Activated naive CD4-positive, alpha-beta T cell treated with anti-CD3 and anti-CD28 coated beads for 36 hours (primary cell): Measurements from ENCODE around the gene TMEM139. TPM values are rescaled to one million over a fixed set of nuclear protein-coding genes. Genes with fewer than 3 reads are reported as not detected.

ENCODE experiments used
- CTCF ChIA-PET: fragments of 350-600 bp; sonication (Branson Sonifier 250); formaldehyde crosslinking; loops from one replicate; lab custom pipeline; 2021; ENCODE audit warnings: antibody characterized with exemption; lab: Charles Lee
- DNase-seq: peaks from one replicate; pipeline ENCODE4 v3.0.0-alpha.2; 2020
- H3K27ac Mint-ChIP-seq: one replicate; pipeline ENCODE4 v1.8.0; 2021; ENCODE audit warnings: mild to moderate bottlenecking, mixed read lengths
- H3K27me3 Mint-ChIP-seq: one replicate; pipeline ENCODE4 v1.8.0; 2021; ENCODE audit warnings: low read depth, mixed read lengths
- H3K36me3 Mint-ChIP-seq: one replicate; pipeline ENCODE4 v1.8.0; 2021; ENCODE audit warnings: low read depth, mixed read lengths
- H3K4me1 Mint-ChIP-seq: one replicate; pipeline ENCODE4 v1.8.0; 2021; ENCODE audit warnings: low read depth, mixed read lengths
- H3K4me3 Mint-ChIP-seq: one replicate; pipeline ENCODE4 v1.8.0; 2021; ENCODE audit warnings: mild to moderate bottlenecking, moderate library complexity, mixed read lengths
- H3K9me3 Mint-ChIP-seq: one replicate; pipeline ENCODE4 v1.8.0; 2021; ENCODE audit warnings: mixed read lengths
- intact Hi-C: fragments of 100-400 bp; cut with micrococcal nuclease; formaldehyde crosslinking; loops from one replicate; pipeline ENCODE4 v1.15.1; 2023
- total RNA-seq, 2 experiments: library from RNA; stranded (reverse); gene quantifications; one replicate each; pipeline ENCODE4 v1.2.3, GENCODE V29; 2021

The TMEM139 gene
- total RNA-seq, 2 experiments from 2014 or later: 0.64 to 0.74 TPM

DNA sequence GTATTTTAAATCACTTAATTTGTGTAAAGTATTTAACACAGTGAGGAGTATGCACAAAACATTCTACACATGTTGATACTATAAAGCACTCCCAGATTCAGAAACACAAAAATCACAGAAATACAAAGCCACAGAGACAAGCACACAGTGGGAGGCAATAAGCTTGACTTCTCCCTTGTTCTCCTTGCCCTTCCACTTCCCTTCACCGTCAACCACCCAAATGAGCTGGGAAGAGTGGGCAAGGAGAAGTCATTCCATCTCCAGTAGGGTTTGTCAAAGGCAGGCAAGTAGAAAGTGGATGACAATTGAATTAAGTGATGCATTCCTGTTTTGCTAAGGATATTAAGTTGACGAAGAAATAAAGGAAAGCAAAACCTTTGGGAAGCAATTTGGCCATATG is 4.2 kb upstream of the TMEM139 start:
- no peak for DNase-seq
- Mint-ChIP-seq H3K4me1 (peaks cover 41% of the 10 kb centered on the region), H3K27ac (peak overlapping the region; percentile 94), H3K27me3 (no peaks in the 10 kb centered on the region), H3K4me3 (peak overlapping the region; percentile 77), H3K9me3 (no peaks in the 10 kb centered on the region), H3K36me3 (no peaks in the 10 kb centered on the region)
- intact Hi-C loops: loop anchor here (10.0 kb wide), 1 partner anchor 1544 kb away; no protein-coding TSS in a partner anchor
- CTCF ChIA-PET: interaction anchor here (0.6 to 4.6 kb wide), 8 partner anchors 10 to 56 kb away, joined by 3 to 23 read pairs (median 6); partner anchors contain the start of gene GSTK1

- Mint-ChIP-seq H3K27me3 (no peaks in the 10 kb centered on the region), H3K27ac (no peak overlapping the region), H3K4me1 (peaks cover 41% of the 10 kb centered on the region), H3K36me3 (no peaks in the 10 kb centered on the region), H3K9me3 (no peaks in the 10 kb centered on the region), H3K4me3 (no peak overlapping the region)
- DNase-seq: no peak
- CTCF ChIA-PET: interaction anchor here (0.6 to 4.6 kb wide), 7 partner anchors 9 to 64 kb away, joined by 3 to 23 read pairs (median 4); partner anchors contain the start of gene GSTK1
- intact Hi-C loops: loop anchor here (10.0 kb wide), 1 partner anchor 1543 kb away; no protein-coding TSS in a partner anchor
Measured at GRCh38 chr7:143281529-143281928, 3.2 kb upstream of the TMEM139 start.

DNA sequence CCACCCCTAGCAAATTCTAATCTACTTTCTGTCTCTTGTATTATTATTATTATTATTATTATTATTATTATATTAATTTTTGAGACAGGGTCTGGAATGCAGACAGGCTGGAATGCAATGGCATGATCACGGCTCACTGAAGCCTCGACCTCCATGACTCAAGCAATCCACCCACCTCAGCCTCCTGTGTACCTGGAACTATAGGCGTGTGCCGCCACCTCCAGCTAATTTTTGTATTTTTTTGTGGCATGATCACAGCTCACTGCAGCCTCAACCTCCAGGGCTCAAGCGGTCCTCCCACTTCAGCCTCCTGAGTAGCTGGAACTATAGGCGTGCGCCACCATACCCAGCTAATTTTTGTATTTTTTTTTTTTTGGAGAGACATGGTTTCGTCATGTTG is 2.6 kb upstream of the TMEM139 start:
- CTCF ChIA-PET: interaction anchor here (0.6 to 4.6 kb wide), 6 partner anchors 19 to 413 kb away, joined by 3 to 23 read pairs (median 3); partner anchors contain the start of gene GSTK1
- H3K4me3 Mint-ChIP-seq: no peak overlapping the region
- peaks cover 45% of the 10 kb centered on the region for H3K4me1 Mint-ChIP-seq
- DNase-seq: no peak
- H3K27me3 Mint-ChIP-seq: no peaks in the 10 kb centered on the region
- no peak overlapping the region for H3K27ac Mint-ChIP-seq
- intact Hi-C loops: loop anchor here (10.0 kb wide), 1 partner anchor 1543 kb away; no protein-coding TSS in a partner anchor
- peaks cover 4% of the 10 kb centered on the region for H3K9me3 Mint-ChIP-seq
- no peaks in the 10 kb centered on the region for H3K36me3 Mint-ChIP-seq

DNA sequence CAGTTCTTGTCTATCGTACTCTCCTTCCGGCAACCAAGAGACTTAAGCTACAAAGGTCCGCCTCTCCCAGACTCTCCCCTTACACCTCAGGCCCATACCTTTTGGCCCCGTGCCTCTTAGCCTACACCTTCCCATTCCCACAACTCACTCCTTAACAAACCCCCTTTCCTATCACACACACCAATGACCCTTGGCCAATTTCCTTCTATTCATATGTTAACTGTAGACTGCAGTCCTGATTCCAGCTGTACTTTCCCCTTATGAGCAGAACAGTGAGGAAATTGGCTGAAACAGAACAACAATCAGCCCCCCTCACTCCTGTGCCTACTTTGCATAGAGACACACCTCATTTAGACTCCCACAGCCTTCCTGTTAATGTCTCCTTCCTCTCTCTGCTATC is 1.4 kb upstream of the TMEM139 start:
- Mint-ChIP-seq H3K27me3 (no peaks in the 10 kb centered on the region), H3K4me3 (no peak overlapping the region), H3K9me3 (peaks cover 6% of the 10 kb centered on the region), H3K4me1 (peaks cover 53% of the 10 kb centered on the region), H3K27ac (no peak overlapping the region), H3K36me3 (peaks cover 3% of the 10 kb centered on the region)
- CTCF ChIA-PET: interaction anchor here (0.9 to 1.2 kb wide), 2 partner anchors 16 to 35 kb away, joined by 3 read pairs; no protein-coding TSS in a partner anchor
- intact Hi-C loops: loop anchor here (10.0 kb wide), 1 partner anchor 1541 kb away; no protein-coding TSS in a partner anchor
- no peak for DNase-seq

DNA sequence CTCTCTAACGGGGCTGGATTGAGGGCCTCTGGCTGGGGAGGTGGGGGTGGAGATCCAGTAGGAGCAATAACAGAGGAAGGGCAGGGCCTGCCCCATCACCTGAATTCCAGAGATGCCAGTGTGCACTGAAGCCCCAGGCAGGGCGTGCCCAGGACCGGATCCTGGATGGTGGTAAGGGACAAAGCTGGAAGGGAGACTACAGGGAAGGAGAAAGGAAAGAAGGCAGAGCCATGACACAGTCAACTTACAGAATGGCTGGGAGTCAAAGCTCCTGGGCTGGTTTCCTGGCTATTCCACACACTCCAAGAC is 666 bp downstream of the TMEM139 start:
- Mint-ChIP-seq H3K27ac (peak overlapping the region; percentile 35), H3K4me3 (no peak overlapping the region), H3K27me3 (no peaks in the 10 kb centered on the region), H3K9me3 (peaks cover 6% of the 10 kb centered on the region), H3K4me1 (peaks cover 41% of the 10 kb centered on the region), H3K36me3 (peaks cover 20% of the 10 kb centered on the region)
- CTCF ChIA-PET: no interaction called here
- no peak for DNase-seq
- intact Hi-C loops: loop anchor here (10.0 kb wide), 1 partner anchor 1539 kb away; no protein-coding TSS in a partner anchor

DNA sequence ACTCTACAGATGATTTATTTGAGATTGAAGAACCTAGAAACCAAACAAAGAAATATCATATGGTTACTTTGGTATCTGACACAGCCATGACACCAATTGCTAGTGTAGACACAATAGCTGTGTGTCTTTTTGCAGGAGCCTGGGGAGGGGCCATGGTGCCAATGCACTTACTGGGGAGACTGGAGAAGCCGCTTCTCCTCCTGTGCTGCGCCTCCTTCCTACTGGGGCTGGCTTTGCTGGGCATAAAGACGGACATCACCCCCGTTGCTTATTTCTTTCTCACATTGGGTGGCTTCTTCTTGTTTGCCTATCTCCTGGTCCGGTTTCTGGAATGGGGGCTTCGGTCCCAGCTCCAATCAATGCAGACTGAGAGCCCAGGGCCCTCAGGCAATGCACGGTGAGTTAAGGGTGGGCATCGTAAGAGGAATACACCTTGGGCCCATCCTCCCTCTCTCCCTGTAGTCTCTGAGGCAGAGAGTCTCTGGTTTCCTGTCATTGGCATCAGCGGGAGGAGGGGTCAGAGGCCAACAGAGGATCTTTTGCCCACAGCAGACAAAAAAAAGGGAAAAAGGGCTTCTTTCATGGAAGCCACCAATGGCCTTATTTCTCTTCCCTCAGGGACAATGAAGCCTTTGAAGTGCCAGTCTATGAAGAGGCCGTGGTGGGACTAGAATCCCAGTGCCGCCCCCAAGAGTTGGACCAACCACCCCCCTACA is 1.2 kb downstream of the TMEM139 start:
- H3K27me3 Mint-ChIP-seq: no peaks in the 10 kb centered on the region
- intact Hi-C loops: loop anchor here (10.0 kb wide), 1 partner anchor 1539 kb away; no protein-coding TSS in a partner anchor
- CTCF ChIA-PET: interaction anchor here (2.5 kb wide), 1 partner anchor 45 kb away, joined by 12 read pairs; no protein-coding TSS in a partner anchor
- peaks cover 43% of the 10 kb centered on the region for H3K4me1 Mint-ChIP-seq
- no peak for DNase-seq
- H3K27ac Mint-ChIP-seq: no peak overlapping the region
- H3K36me3 Mint-ChIP-seq: peaks cover 23% of the 10 kb centered on the region
- peaks cover 6% of the 10 kb centered on the region for H3K9me3 Mint-ChIP-seq
- H3K4me3 Mint-ChIP-seq: no peak overlapping the region

- CTCF ChIA-PET: interaction anchor here (1.5 to 2.5 kb wide), 2 partner anchors 41 to 46 kb away, joined by 4 to 12 read pairs; no protein-coding TSS in a partner anchor
- Mint-ChIP-seq H3K4me3 (no peak overlapping the region), H3K36me3 (peaks cover 28% of the 10 kb centered on the region), H3K27ac (peak overlapping the region; percentile 60), H3K9me3 (peaks cover 6% of the 10 kb centered on the region), H3K4me1 (peaks cover 46% of the 10 kb centered on the region), H3K27me3 (no peaks in the 10 kb centered on the region)
- intact Hi-C loops: loop anchor here (10.0 kb wide), 1 partner anchor 1538 kb away; no protein-coding TSS in a partner anchor
- DNase-seq: no peak
Measured at GRCh38 chr7:143286522-143286890, 1.7 kb downstream of the TMEM139 start.

- Mint-ChIP-seq H3K9me3 (peaks cover 6% of the 10 kb centered on the region), H3K27ac (peak overlapping the region; percentile 88), H3K4me1 (peaks cover 48% of the 10 kb centered on the region), H3K27me3 (no peaks in the 10 kb centered on the region), H3K36me3 (peaks cover 34% of the 10 kb centered on the region), H3K4me3 (peak overlapping the region; percentile 96)
- intact Hi-C loops: loop anchor here (10.0 kb wide), 1 partner anchor 1537 kb away; no protein-coding TSS in a partner anchor
- no peak for DNase-seq
- CTCF ChIA-PET: interaction anchor here (0.6 to 2.5 kb wide), 10 partner anchors 8 to 120 kb away, joined by 3 to 12 read pairs (median 4); partner anchors contain the start of gene GSTK1
Measured at GRCh38 chr7:143287339-143287934, 2.7 kb downstream of the TMEM139 start.

DNA sequence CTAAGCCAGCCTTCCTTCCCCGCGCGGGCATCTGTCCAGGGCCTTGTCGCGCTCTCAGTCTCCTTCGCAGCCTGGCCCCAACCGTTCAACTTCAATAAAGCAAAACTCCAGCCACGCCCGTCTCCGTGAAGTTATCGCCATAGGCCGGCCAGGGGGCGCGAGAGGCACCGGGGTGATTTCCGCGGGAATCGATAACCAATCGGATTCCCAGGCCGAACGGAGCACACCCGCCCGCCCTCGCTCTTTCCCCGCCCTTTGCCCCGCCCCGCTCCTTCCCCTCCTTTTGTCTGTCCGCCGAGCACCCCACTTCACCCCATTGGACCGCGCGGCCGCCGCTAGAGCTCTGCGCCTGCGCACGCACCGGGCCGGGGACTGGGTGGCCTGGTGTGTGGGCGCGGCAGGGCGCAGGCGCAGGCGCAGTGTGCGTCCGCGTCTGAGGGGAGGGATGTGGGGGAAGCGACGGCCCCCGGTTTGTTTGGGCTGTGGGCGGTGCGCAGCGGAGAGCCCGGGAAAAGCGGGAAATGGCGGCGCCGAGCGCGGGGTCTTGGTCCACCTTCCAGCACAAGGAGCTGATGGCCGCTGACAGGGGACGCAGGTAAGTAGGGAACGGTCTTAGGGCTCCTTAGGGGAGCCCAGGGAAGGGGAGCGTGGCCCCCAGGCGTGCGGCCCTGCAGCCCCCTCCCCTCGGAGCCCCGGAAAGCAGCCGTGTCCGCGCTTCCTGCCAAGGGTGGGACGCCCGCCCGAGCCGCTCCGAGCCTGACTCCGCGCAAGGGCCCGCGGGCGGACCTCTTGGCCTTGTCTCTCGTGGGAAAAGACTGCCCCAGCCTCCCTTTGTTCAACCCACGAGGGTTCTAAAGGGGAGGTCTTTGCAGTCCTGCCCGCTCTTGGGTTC is 3.4 kb downstream of the TMEM139 start, which contains the start of gene CASP2:
TSS of gene CASP2 (plus strand) at position 417 of the 892 bp plus-strand sequence. CDS start at position 522, 105 bp downstream.
- Mint-ChIP-seq H3K4me1 (peaks cover 48% of the 10 kb centered on the region), H3K27ac (peak within 1 kb of the TSS; percentile 88), H3K4me3 (peak within 1 kb of the TSS; percentile 96), H3K27me3 (no peaks in the 10 kb centered on the region), H3K36me3 (peaks cover 39% of the 10 kb centered on the region), H3K9me3 (peaks cover 6% of the 10 kb centered on the region)
- CTCF ChIA-PET: interaction anchor here (0.6 to 2.5 kb wide), 10 partner anchors 9 to 120 kb away, joined by 3 to 12 read pairs (median 4); partner anchors contain the start of gene GSTK1
- peak; percentile 99 for DNase-seq
- intact Hi-C loops: loop anchor here (1.0 to 10.0 kb wide), 8 partner anchors 9 to 1537 kb away; partner anchors contain the start of genes EPHB6, FAM131B, GSTK1 and ZYX

DNA sequence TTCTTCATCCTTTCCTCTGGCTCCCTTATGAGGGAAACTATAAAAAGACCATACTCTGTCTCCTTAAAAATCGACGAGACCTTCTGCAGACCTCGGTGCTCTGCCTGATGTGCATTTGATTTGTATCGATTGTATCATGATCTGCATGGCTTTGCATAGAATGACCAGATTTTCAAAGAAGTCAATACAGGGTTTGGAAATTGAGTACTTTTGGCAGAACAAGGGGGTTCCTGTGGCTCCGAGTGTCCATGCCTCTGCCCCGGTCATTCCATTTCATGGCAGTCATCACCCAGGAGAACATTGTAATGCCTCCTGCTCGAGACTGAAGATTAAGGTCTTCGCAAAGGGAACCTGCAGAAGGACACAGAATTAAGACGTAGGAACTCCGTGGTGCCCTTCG is 4.1 kb downstream of the TMEM139 start:
- Mint-ChIP-seq H3K9me3 (peaks cover 6% of the 10 kb centered on the region), H3K36me3 (peaks cover 46% of the 10 kb centered on the region)

GRCh38 chr7:143289421-143289820 is 4.7 kb downstream of the TMEM139 start:
- H3K27ac Mint-ChIP-seq: peak overlapping the region; percentile 88
- H3K4me1 Mint-ChIP-seq: peaks cover 45% of the 10 kb centered on the region
- intact Hi-C loops: loop anchor here (1.0 to 10.0 kb wide), 5 partner anchors 14 to 1535 kb away; partner anchors contain the start of genes EPHB6 and FAM131B
- CTCF ChIA-PET: interaction anchor here (0.7 to 3.7 kb wide), 6 partner anchors 9 to 56 kb away, joined by 3 to 24 read pairs (median 6); no protein-coding TSS in a partner anchor
- DNase-seq: peak; percentile 27
- peaks cover 6% of the 10 kb centered on the region for H3K9me3 Mint-ChIP-seq
- peak overlapping the region; percentile 96 for H3K4me3 Mint-ChIP-seq
- H3K36me3 Mint-ChIP-seq: peaks cover 52% of the 10 kb centered on the region
- no peaks in the 10 kb centered on the region for H3K27me3 Mint-ChIP-seq

More for the DNA sequence above, 4.1 kb downstream of the TMEM139 start:
- CTCF ChIA-PET: interaction anchor here (0.7 to 2.5 kb wide), 4 partner anchors 16 to 119 kb away, joined by 3 to 12 read pairs (median 4); partner anchors contain the start of gene GSTK1
- peaks cover 46% of the 10 kb centered on the region for H3K4me1 Mint-ChIP-seq
- intact Hi-C loops: loop anchor here (1.0 to 10.0 kb wide), 10 partner anchors 10 to 1536 kb away; partner anchors contain the start of genes EPHB6, FAM131B, GSTK1 and ZYX
- H3K27me3 Mint-ChIP-seq: no peaks in the 10 kb centered on the region
- peak overlapping the region; percentile 96 for H3K4me3 Mint-ChIP-seq
- DNase-seq: no peak
- peak overlapping the region; percentile 88 for H3K27ac Mint-ChIP-seq
